ENCODE measurements around the gene CATSPER1. TPM values are rescaled to one million over a fixed set of nuclear protein-coding genes. Genes with fewer than 3 reads are reported as not detected.

The CATSPER1 gene
- total RNA-seq, 1 donor from 2014 or later = 0.45 TPM

- Histone ChIP-seq H3K79me2 (ENCODE audit: insufficient read depth, low read length) (peaks cover 20% of the 10 kb centered on the region), H4K20me1 (ENCODE audit: insufficient read depth, low read length) (peaks cover 31% of the 10 kb centered on the region), H3K4me3 (ENCODE audit: insufficient read depth, low read depth, low read length) (no peak overlapping the region), H2AFZ (ENCODE audit: low read depth, low read length) (no peak overlapping the region), H3K9ac (ENCODE audit: low read length) (no peak overlapping the region), H3K4me1 (ENCODE audit: insufficient read depth, low read length) (no peaks in the 10 kb centered on the region), H3K27ac (ENCODE audit: low read depth, low read length) (no peak overlapping the region), H3K9me3 (ENCODE audit: insufficient read depth, low read depth, low read length) (no peaks in the 10 kb centered on the region), H3K4me2 (ENCODE audit: low read length) (no peak overlapping the region), H3K36me3 (ENCODE audit: insufficient read depth, low read length) (peaks cover 39% of the 10 kb centered on the region), H3K27me3 (ENCODE audit: insufficient read depth, low read length) (no peaks in the 10 kb centered on the region)
- no peak for FAIRE-seq
- Mint-ChIP-seq H3K9me3 (ENCODE audit: unreplicated experiment) (no peaks in the 10 kb centered on the region), H3K27ac (ENCODE audit: unreplicated experiment) (no peak overlapping the region), H3K36me3 (ENCODE audit: low read depth, unreplicated experiment) (peaks cover 18% of the 10 kb centered on the region), H3K4me1 (ENCODE audit: low read depth, unreplicated experiment) (peaks cover 2% of the 10 kb centered on the region), H3K27me3 (ENCODE audit: low read depth, unreplicated experiment) (no peaks in the 10 kb centered on the region), H3K4me3 (ENCODE audit: unreplicated experiment) (no peak overlapping the region)
- TF ChIP-seq CTCF (IDR thresholded peaks at IDR 0.05; ENCODE audit: insufficient read depth, low read depth, low read length) = no peak
- no peak for TF ChIP-seq EZH2 (IDR thresholded peaks at IDR 0.05; ENCODE audit: insufficient read depth, low read length)
- DNase-seq (ENCODE audit: low read depth) = no peak
Measured at GRCh38 chr11:65968600-65969482, 57.4 kb downstream of the CATSPER1 start.

DNA sequence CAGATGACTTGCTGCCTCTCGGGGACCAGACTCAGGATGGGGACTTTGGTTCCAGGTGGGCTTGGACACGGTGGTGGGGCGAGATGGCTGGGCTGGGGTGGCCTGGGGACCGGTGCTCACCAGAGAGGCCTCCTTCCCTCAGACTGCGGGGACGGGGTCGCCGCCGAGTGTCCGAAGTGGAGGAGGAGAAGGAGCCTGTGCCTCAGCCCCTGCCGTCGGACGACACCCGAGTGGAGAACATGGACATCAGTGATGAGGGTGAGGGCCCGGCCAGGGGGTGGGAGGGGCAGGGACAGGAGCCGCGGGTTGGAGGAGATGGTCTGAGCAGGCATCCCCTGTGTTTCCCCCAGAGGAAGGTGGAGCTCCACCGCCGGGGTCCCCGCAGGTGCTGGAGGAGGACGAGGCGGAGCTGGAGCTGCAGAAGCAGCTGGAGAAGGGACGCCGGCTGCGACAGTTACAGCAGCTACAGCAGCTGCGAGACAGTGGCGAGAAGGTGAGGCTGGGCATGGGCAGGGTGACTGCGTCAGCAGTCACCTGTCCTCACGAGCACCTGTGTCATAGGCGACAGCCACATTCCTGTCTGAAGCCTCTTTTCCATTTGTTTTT lies 58.8 kb downstream of the CATSPER1 start:
- Mint-ChIP-seq H3K27ac (ENCODE audit: unreplicated experiment) (no peak overlapping the region), H3K4me3 (ENCODE audit: unreplicated experiment) (no peak overlapping the region), H3K36me3 (ENCODE audit: low read depth, unreplicated experiment) (peaks cover 15% of the 10 kb centered on the region), H3K9me3 (ENCODE audit: unreplicated experiment) (no peaks in the 10 kb centered on the region), H3K27me3 (ENCODE audit: low read depth, unreplicated experiment) (no peaks in the 10 kb centered on the region), H3K4me1 (ENCODE audit: low read depth, unreplicated experiment) (peaks cover 9% of the 10 kb centered on the region)
- H3K27ac ChIP-seq (ENCODE audit: low read depth, low read length) = no peak overlapping the region
- no peak overlapping the region for H3K4me2 ChIP-seq (ENCODE audit: low read length)
- FAIRE-seq (no peak), DNase-seq (ENCODE audit: low read depth) (no peak)
- no peak overlapping the region for H2AFZ ChIP-seq (ENCODE audit: low read depth, low read length)
- TF ChIP-seq CTCF (IDR thresholded peaks at IDR 0.05; ENCODE audit: insufficient read depth, low read depth, low read length) = no peak
- TF ChIP-seq EZH2 (IDR thresholded peaks at IDR 0.05; ENCODE audit: insufficient read depth, low read length) = no peak
- peaks cover 34% of the 10 kb centered on the region for H3K79me2 ChIP-seq (ENCODE audit: insufficient read depth, low read length)
- peaks cover 45% of the 10 kb centered on the region for H4K20me1 ChIP-seq (ENCODE audit: insufficient read depth, low read length)
- peaks cover 33% of the 10 kb centered on the region for H3K36me3 ChIP-seq (ENCODE audit: insufficient read depth, low read length)
- H3K4me1 ChIP-seq (ENCODE audit: insufficient read depth, low read length) = peaks cover 10% of the 10 kb centered on the region
- H3K9me3 ChIP-seq (ENCODE audit: insufficient read depth, low read depth, low read length) = no peaks in the 10 kb centered on the region
- H3K9ac ChIP-seq (ENCODE audit: low read length) = no peak overlapping the region
- no peak overlapping the region for H3K4me3 ChIP-seq (ENCODE audit: insufficient read depth, low read depth, low read length)
- no peaks in the 10 kb centered on the region for H3K27me3 ChIP-seq (ENCODE audit: insufficient read depth, low read length)

Other genes starting within 250 kb of the CATSPER1 start
- gene AP5B1, start 245.5 kb downstream of the CATSPER1 start, total RNA-seq = 10.4 and 10.9 TPM in 2 replicates
- gene OVOL1, start 239.4 kb downstream of the CATSPER1 start, total RNA-seq = 0.22 and 1.0 TPM in 2 replicates
- 1.2 and 1.5 TPM in 2 replicates for gene SNX32, start 192.5 kb downstream of the CATSPER1 start, total RNA-seq
- 1,793 and 1,931 TPM in 2 replicates for gene CFL1, start 168.3 kb downstream of the CATSPER1 start, total RNA-seq
- gene MUS81, start 166.0 kb downstream of the CATSPER1 start, total RNA-seq = 59.9 and 64.3 TPM in 2 replicates
- 97.3 and 119 TPM in 2 replicates for gene EFEMP2, start 153.7 kb downstream of the CATSPER1 start, total RNA-seq
- not detected in 2 replicates for gene CTSW, start 146.6 kb downstream of the CATSPER1 start, total RNA-seq
- gene FIBP, start 138.0 kb downstream of the CATSPER1 start, total RNA-seq = 67.4 and 68.7 TPM in 2 replicates
- gene CCDC85B, start 135.8 kb downstream of the CATSPER1 start, total RNA-seq = 29.9 and 31.4 TPM in 2 replicates
- gene FOSL1, start 126.1 kb downstream of the CATSPER1 start, total RNA-seq = 24.5 and 37.9 TPM in 2 replicates
- 34.6 and 35.3 TPM in 2 replicates for gene C11orf68, start 107.4 kb downstream of the CATSPER1 start, total RNA-seq
- 158 and 169 TPM in 2 replicates for gene DRAP1, start 107.1 kb downstream of the CATSPER1 start, total RNA-seq
- gene TSGA10IP, start 81.0 kb downstream of the CATSPER1 start, total RNA-seq = not detected in 2 replicates
- 36.3 and 36.5 TPM in 2 replicates for gene SART1, start 64.7 kb downstream of the CATSPER1 start, total RNA-seq
- 35.9 and 42.7 TPM in 2 replicates for gene EIF1AD, start 24.3 kb downstream of the CATSPER1 start, total RNA-seq
- 158 and 180 TPM in 2 replicates for gene BANF1, start 24.0 kb downstream of the CATSPER1 start, total RNA-seq
- gene CST6, start 14.5 kb downstream of the CATSPER1 start, total RNA-seq = not detected in 2 replicates
- 0.46 and 0.61 TPM in 2 replicates for gene GAL3ST3, start 22.7 kb upstream of the CATSPER1 start, total RNA-seq
- 169 and 170 TPM in 2 replicates for gene SF3B2, start 25.9 kb upstream of the CATSPER1 start, total RNA-seq
- 86.0 and 86.9 TPM in 2 replicates for gene PACS1, start 43.8 kb upstream of the CATSPER1 start, total RNA-seq
- 43.1 and 44.8 TPM in 2 replicates for gene KLC2, start 231.2 kb upstream of the CATSPER1 start, total RNA-seq
- 109 and 120 TPM in 2 replicates for gene RAB1B, start 242.2 kb upstream of the CATSPER1 start, total RNA-seq

Data from astrocyte (in vitro differentiated cells and primary cell).